CD4-positive, CD25-positive, alpha-beta regulatory T cell (primary cell): ENCODE measurements around the gene SGMS1. TPM values are rescaled to one million over a fixed set of nuclear protein-coding genes. Genes with fewer than 3 reads are reported as not detected.
A peak's percentile ranks its signal among the peaks of the same experiment; 100 is the strongest.

Source experiments
- ATAC-seq, 2 donors: fragments of 150-1000 bp; cut with Tn5 transposase; one replicate each; pipeline ENCODE4 v1.10.0; 2021; ENCODE audit warnings: low read depth in 2 of 2, moderate number of reproducible peaks in 2 of 2, moderate library complexity in 1 of 2
- DNase-seq, 3 donors: peaks; one replicate each; pipeline versions ENCODE4 v3.0.0 to v3.0.0-alpha.2; 2012 to 2022; ENCODE audit warnings: mixed read lengths in 1 of 3
- H3K27ac ChIP-seq: one replicate; pipeline ENCODE4 v1.7.0; 2013; ENCODE audit warnings: mild to moderate bottlenecking, low read length; ENCODE audit not compliant: insufficient read depth, poor library complexity, severe bottlenecking
- H3K27me3 ChIP-seq: one replicate; pipeline ENCODE4 v1.7.0; 2013; ENCODE audit warnings: low read length; ENCODE audit not compliant: control insufficient read depth, insufficient read depth
- H3K36me3 ChIP-seq: one replicate; pipeline ENCODE4 v1.7.0; 2013; ENCODE audit warnings: mild to moderate bottlenecking, low read length, moderate library complexity; ENCODE audit not compliant: control insufficient read depth, insufficient read depth
- H3K4me1 ChIP-seq: 2 replicates; pipeline ENCODE4 v1.7.0; 2013; ENCODE audit warnings: mild to moderate bottlenecking, low read length; ENCODE audit not compliant: insufficient read depth, control insufficient read depth, poor library complexity, severe bottlenecking
- H3K4me3 ChIP-seq: one replicate; pipeline ENCODE4 v1.7.0; 2013; ENCODE audit warnings: low read depth, mild to moderate bottlenecking, low read length, moderate library complexity
- H3K9me3 ChIP-seq, 2 experiments: 1 replicate in 1 of 2; 2 replicates in 1 of 2; pipeline ENCODE4 v1.7.0; 2013; ENCODE audit warnings: low read length in 2 of 2, mild to moderate bottlenecking in 1 of 2, moderate library complexity in 1 of 2; ENCODE audit not compliant: control insufficient read depth in 2 of 2
- H3K27ac Mint-ChIP-seq, 3 donors: one replicate each; pipeline ENCODE4 v1.8.0; 2020 to 2022; ENCODE audit warnings: mild to moderate bottlenecking in 3 of 3, mixed read lengths in 3 of 3, moderate library complexity in 2 of 3
- H3K27me3 Mint-ChIP-seq: one replicate; pipeline ENCODE4 v1.8.0; 2022; ENCODE audit warnings: mild to moderate bottlenecking, mixed read lengths
- H3K36me3 Mint-ChIP-seq: one replicate; pipeline ENCODE4 v1.8.0; 2020; ENCODE audit warnings: mixed read lengths
- H3K4me1 Mint-ChIP-seq, 4 donors: one replicate each; pipeline ENCODE4 v1.8.0; 2020 to 2022; ENCODE audit warnings: mixed read lengths in 4 of 4, mild to moderate bottlenecking in 1 of 4
- H3K4me3 Mint-ChIP-seq, 4 donors: one replicate each; pipeline ENCODE4 v1.8.0; 2020 to 2022; ENCODE audit warnings: mild to moderate bottlenecking in 4 of 4, mixed read lengths in 4 of 4, moderate library complexity in 3 of 4
- H3K9me3 Mint-ChIP-seq, 7 donors: one replicate each; pipeline ENCODE4 v1.8.0; 2020 to 2022; ENCODE audit warnings: mixed read lengths in 7 of 7, mild to moderate bottlenecking in 3 of 7, moderate library complexity in 2 of 7
- polyA plus RNA-seq, 4 donors: library from polyadenylated mRNA; unstranded; fragments of 300-500 nt; fragmentation: Illumina TruSeq; gene quantifications; one replicate each; pipeline ENCODE4 v1.2.3, GENCODE V29; 2021
- total RNA-seq: library from RNA; stranded (reverse); gene quantifications from one replicate; pipeline ENCODE4 v1.2.3, GENCODE V29; 2022

SGMS1 gene
- total and polyA plus RNA-seq, 5 donors from 2014 or later = 25.7 to 241 (median 33.0) TPM

DNA sequence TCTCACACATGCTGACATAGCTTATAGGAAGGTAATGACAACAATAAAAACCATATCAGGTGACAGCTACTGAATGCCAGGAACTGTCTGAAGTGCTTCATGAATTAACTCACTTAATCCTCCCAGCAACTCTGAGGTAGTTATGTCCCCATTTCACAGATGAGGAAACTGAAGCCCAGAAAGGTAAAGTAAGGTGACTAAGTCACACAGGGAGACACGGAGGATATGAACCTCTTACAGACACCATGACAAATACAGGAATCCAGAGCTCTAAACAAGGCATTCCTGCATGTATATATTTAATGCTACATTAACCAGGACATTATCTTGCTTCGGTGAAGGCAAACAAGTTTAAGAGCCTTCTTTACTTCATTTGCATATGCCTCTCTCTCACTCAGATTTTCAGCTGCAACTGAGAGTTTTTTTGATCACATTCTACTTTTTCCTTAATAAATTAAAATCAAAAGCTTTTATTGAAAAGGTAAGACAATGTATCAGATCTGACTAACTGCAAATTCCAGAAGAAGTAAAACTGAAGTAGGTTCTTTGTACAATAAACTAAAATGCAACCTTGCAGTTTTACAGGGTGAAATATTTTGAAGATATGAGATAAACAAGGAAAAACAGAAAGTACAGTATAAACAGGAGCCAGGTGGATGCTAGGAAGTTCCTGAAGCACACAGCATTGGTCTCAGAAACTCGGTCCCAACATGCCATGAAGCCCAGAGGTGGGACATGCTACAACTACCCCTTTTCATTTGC, 79.5 kb downstream of the SGMS1 start:
- Histone ChIP-seq H3K27me3 (no peaks in the 10 kb centered on the region), H3K36me3 (no peaks in the 10 kb centered on the region), H3K9me3 (no peaks in the 10 kb centered on the region), H3K27ac (no peak overlapping the region), H3K4me3 (peak overlapping the region; percentile 20), H3K4me1 (peaks cover 63% of the 10 kb centered on the region)
- H3K27ac Mint-ChIP-seq = peak overlapping the region in 2 of 3 donors; percentile 52 to 61
- H3K4me3 Mint-ChIP-seq = peak overlapping the region in 1 of 4 donors; percentile 26
- ATAC-seq (no peak), DNase-seq (no peak)
- H3K36me3 Mint-ChIP-seq = peaks cover 14% of the 10 kb centered on the region
- peaks cover 4% of the 10 kb centered on the region for H3K27me3 Mint-ChIP-seq
- H3K9me3 Mint-ChIP-seq = peaks cover 0 to 8% (median 0%) of the 10 kb centered on the region in 7 donors
- H3K4me1 Mint-ChIP-seq = peaks cover 70 to 93% (median 85%) of the 10 kb centered on the region in 4 donors

DNA sequence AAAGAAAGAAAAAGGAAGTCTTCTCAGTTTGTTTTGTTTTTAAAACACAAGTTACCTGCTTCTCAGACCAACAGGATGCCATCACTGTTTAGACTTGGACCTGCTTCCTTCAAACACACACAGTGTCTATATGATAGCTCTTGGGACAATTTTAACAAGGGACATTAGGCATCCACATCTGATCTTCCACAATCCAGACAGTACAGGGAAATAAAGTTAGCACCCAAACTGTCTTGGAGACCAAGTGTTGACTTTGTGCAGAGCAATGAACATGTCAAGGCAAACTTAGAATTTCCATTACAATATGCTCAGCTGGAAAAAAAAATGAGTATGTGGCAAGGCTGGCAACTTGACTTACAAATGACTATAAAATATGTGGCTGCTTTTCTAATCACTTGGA, 80.9 kb downstream of the SGMS1 start:
- ATAC-seq (no peak), DNase-seq (peak in 1 of 3 donors; percentile 28)
- Mint-ChIP-seq H3K4me3 (peak overlapping the region in 2 of 4 donors; percentile 13 to 23), H3K36me3 (peaks cover 13% of the 10 kb centered on the region), H3K4me1 (peaks cover 67 to 91% (median 84%) of the 10 kb centered on the region in 4 donors), H3K27ac (peak overlapping the region in 2 of 3 donors; percentile 17 to 35), H3K9me3 (peaks cover 0 to 6% (median 0%) of the 10 kb centered on the region in 7 donors), H3K27me3 (peaks cover 4% of the 10 kb centered on the region)
- peak overlapping the region; percentile 20 for H3K4me3 ChIP-seq
- no peaks in the 10 kb centered on the region for H3K36me3 ChIP-seq
- H3K27me3 ChIP-seq = no peaks in the 10 kb centered on the region
- no peaks in the 10 kb centered on the region for H3K9me3 ChIP-seq
- H3K27ac ChIP-seq = no peak overlapping the region
- H3K4me1 ChIP-seq = peaks cover 70% of the 10 kb centered on the region

DNA sequence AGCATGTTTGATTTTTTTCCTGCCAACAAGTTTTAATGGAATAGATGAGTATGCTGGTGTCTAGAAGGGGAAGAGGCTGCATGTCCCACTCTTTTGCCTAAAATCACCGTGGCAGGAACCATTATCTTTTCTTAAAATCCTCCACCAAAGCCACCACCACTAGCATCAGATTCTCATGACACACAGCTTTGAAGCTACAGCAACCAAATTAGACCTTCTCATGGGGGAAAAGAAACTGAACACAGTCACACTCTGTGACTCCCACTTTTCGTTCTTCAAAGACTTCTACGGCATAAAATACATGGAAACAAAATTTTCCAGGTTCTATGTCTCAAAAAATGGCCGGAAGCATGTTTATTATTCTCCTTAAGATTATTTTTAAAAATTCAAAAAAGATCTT, 81.8 kb downstream of the SGMS1 start:
- H3K4me3 Mint-ChIP-seq = peak overlapping the region in 2 of 4 donors; percentile 1 to 22
- Histone ChIP-seq H3K9me3 (no peaks in the 10 kb centered on the region), H3K27me3 (no peaks in the 10 kb centered on the region), H3K4me3 (no peak overlapping the region), H3K4me1 (peaks cover 72% of the 10 kb centered on the region), H3K36me3 (no peaks in the 10 kb centered on the region), H3K27ac (no peak overlapping the region)
- peaks cover 60 to 85% (median 75%) of the 10 kb centered on the region in 4 donors for H3K4me1 Mint-ChIP-seq
- H3K27me3 Mint-ChIP-seq = peaks cover 4% of the 10 kb centered on the region
- H3K9me3 Mint-ChIP-seq = peaks cover 0 to 6% (median 0%) of the 10 kb centered on the region in 7 donors
- ATAC-seq (no peak), DNase-seq (no peak)
- H3K27ac Mint-ChIP-seq = peak overlapping the region in 2 of 3 donors; percentile 11 to 57
- peaks cover 7% of the 10 kb centered on the region for H3K36me3 Mint-ChIP-seq

DNA sequence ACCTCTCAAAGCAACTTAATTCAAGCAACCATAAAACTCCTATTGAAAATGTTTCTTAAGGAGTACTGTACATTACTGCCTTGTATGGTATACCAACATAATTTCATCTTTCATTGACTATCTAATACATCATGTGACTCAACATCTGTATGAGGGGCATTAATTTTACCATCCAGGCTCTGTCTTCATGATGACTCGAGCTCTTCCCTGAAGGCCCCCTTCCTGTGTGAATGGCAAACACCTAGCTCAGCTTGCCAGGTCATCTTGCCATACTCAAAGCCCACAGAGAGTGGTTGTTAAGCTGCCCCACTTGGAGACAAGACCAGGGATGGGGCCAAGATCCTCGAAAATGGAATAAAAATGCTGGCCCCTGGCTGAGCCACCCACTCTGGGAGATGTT, 82.4 kb downstream of the SGMS1 start:
- H3K27me3 Mint-ChIP-seq = peaks cover 4% of the 10 kb centered on the region
- H3K27ac Mint-ChIP-seq = peak overlapping the region in 2 of 3 donors; percentile 69 to 74
- Histone ChIP-seq H3K27ac (no peak overlapping the region), H3K4me1 (peaks cover 72% of the 10 kb centered on the region), H3K9me3 (no peaks in the 10 kb centered on the region), H3K27me3 (no peaks in the 10 kb centered on the region), H3K36me3 (no peaks in the 10 kb centered on the region), H3K4me3 (no peak overlapping the region)
- no peak for DNase-seq
- peak overlapping the region in 3 of 4 donors; percentile 48 to 62 (median 57) for H3K4me3 Mint-ChIP-seq
- peaks cover 60 to 85% (median 77%) of the 10 kb centered on the region in 4 donors for H3K4me1 Mint-ChIP-seq
- peaks cover 7% of the 10 kb centered on the region for H3K36me3 Mint-ChIP-seq
- peaks cover 0 to 6% (median 0%) of the 10 kb centered on the region in 7 donors for H3K9me3 Mint-ChIP-seq
- ATAC-seq = no peak

DNA sequence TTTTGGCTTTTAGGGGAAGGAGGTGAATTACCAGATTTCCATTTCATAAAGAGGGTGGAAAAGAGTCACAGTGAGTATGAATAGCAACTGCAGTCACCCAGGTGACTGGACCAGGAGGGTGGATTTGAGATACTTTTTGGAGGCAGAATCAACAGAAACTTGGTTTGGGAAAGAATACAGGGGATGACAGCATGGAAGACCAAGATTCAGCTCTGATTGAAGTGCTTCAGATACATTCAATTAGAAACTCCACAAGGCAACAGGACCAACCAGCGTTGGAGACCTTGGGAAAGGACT, 83.0 kb downstream of the SGMS1 start:
- peaks cover 10% of the 10 kb centered on the region for H3K36me3 Mint-ChIP-seq
- Histone ChIP-seq H3K4me3 (peak overlapping the region; percentile 23), H3K27ac (no peak overlapping the region), H3K9me3 (no peaks in the 10 kb centered on the region), H3K4me1 (peaks cover 72% of the 10 kb centered on the region), H3K36me3 (no peaks in the 10 kb centered on the region), H3K27me3 (no peaks in the 10 kb centered on the region)
- H3K4me1 Mint-ChIP-seq = peaks cover 56 to 84% (median 75%) of the 10 kb centered on the region in 4 donors
- H3K27me3 Mint-ChIP-seq = peaks cover 4% of the 10 kb centered on the region
- ATAC-seq (no peak), DNase-seq (no peak)
- H3K27ac Mint-ChIP-seq = peak overlapping the region in 2 of 3 donors; percentile 69 to 74
- H3K9me3 Mint-ChIP-seq = peaks cover 0 to 6% (median 0%) of the 10 kb centered on the region in 7 donors
- H3K4me3 Mint-ChIP-seq = peak overlapping the region; percentile 48 to 82 (median 54)

DNA sequence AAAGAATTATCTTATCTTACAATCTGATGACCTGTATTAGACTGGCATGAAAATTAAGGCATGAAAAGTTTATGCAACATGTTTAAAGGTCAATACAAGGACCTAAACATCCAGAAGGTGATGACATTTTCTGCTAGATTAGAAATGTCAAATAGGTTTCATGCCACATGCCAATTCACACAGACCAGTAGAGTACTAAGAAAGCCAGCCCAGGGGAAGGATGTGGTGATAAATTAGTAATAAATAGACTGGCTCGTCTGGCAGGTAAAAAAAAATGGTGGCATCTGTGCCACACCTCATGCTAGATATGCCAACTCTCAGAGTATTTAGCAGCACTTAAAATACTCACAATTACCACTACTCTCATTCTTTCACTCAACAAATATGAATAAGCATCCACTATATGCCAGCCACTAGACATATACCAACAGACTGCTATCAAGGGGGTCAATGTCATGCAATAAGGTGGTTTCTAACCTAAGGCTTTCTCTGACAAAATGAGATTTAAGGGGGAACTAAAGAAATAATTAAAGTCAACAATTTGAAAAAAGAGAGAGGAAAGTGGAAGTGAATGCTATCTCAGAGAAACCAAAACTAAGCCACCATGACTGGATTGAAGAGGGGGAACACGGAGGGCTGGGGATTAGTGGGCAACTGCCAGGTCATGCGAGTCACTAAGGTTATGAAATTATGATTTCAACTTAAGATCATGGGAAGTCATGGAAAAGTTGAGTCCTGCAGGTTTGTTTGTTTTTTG, 83.5 kb downstream of the SGMS1 start:
- H3K4me3 Mint-ChIP-seq = peak overlapping the region; percentile 48 to 82 (median 54)
- Histone ChIP-seq H3K4me3 (peak overlapping the region; percentile 48), H3K27ac (peak overlapping the region; percentile 47), H3K4me1 (peaks cover 71% of the 10 kb centered on the region), H3K36me3 (no peaks in the 10 kb centered on the region), H3K27me3 (no peaks in the 10 kb centered on the region), H3K9me3 (no peaks in the 10 kb centered on the region)
- DNase-seq (peak in 2 of 3 donors; percentile 62 to 87), ATAC-seq (peak; percentile 82 to 84)
- peaks cover 4% of the 10 kb centered on the region for H3K27me3 Mint-ChIP-seq
- H3K4me1 Mint-ChIP-seq = peaks cover 53 to 82% (median 74%) of the 10 kb centered on the region in 4 donors
- H3K9me3 Mint-ChIP-seq = peaks cover 0 to 6% (median 0%) of the 10 kb centered on the region in 7 donors
- peak overlapping the region; percentile 69 to 74 (median 74) for H3K27ac Mint-ChIP-seq
- peaks cover 10% of the 10 kb centered on the region for H3K36me3 Mint-ChIP-seq

DNA sequence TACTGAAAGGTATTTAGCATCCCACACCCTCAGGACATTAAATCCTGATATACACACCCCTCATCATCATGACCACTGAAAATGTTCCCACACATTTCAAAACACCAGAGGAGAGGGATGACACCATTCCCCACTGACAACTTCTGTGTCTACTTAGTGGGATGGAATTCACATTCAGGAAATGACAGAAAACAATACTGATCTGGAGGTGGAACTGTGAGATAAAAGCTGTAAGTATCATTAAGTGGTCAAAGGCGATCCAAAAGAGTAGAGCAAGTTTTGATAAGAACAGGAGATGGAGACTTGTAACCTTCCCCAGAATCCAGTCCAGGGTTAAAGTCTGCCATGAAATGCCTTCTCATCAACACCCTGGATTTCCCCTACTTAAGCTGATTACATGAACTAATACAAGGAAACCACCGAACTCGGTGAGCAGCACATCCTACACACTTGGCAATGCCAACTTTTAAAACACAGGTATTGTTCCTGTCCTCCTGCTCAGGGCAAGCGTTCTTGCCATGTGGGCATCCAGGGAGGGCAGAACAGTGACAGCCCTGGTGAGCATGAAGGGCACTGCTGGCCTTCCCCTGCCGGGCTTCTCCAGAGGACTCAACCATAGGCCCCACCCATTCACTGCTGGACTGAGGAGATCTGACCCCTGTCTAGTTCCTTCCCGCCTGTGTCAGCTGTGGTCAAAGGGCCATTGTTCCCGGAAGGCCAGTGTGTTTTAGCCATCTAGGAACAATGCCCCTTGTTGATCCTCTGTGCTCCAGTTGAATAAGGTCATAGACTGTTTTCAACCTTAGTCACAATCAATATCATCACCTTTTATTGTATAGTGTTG, 85.0 kb downstream of the SGMS1 start:
- Mint-ChIP-seq H3K4me1 (peaks cover 39 to 72% (median 64%) of the 10 kb centered on the region in 4 donors), H3K27me3 (peaks cover 4% of the 10 kb centered on the region), H3K4me3 (peak overlapping the region in 2 of 4 donors; percentile 34 to 54), H3K27ac (peak overlapping the region; percentile 43 to 89 (median 72)), H3K36me3 (peaks cover 10% of the 10 kb centered on the region), H3K9me3 (peaks cover 0 to 6% (median 0%) of the 10 kb centered on the region in 7 donors)
- Histone ChIP-seq H3K4me3 (peak overlapping the region; percentile 29), H3K27ac (no peak overlapping the region), H3K4me1 (peaks cover 57% of the 10 kb centered on the region), H3K9me3 (no peaks in the 10 kb centered on the region), H3K27me3 (no peaks in the 10 kb centered on the region), H3K36me3 (no peaks in the 10 kb centered on the region)
- DNase-seq (peak in 1 of 3 donors; percentile 56), ATAC-seq (peak in 1 of 2 donors; percentile 27)
